K562 (cell line): Measurements from ENCODE around the gene DHDH. TPM values are rescaled to one million over a fixed set of nuclear protein-coding genes. Genes with fewer than 3 reads are reported as not detected.

Source experiments
- CHAMP1 ChIP-seq: fragments of 450-650 bp; IDR thresholded peaks from 2 replicates; pipeline ENCODE4 v1.6.1; 2016; ENCODE audit warnings: mild to moderate bottlenecking
- E2F1 ChIP-seq: sonication (generic); formaldehyde crosslinking; IDR thresholded peaks from 2 replicates; pipeline ENCODE4 v1.8.1; 2023; ENCODE audit warnings: mild to moderate bottlenecking, missing genetic modification reagents, moderate library complexity
- ELF1 ChIP-seq: fragments of 200-800 bp; sonication (Bioruptor generic); IDR thresholded peaks from 2 replicates; pipeline ENCODE4 v1.6.1; 2016; ENCODE audit warnings: missing genetic modification characterization, missing compliant biosample characterization
- FIP1L1 ChIP-seq: fragments of 200-400 bp; formaldehyde crosslinking; IDR thresholded peaks from 2 replicates; pipeline ENCODE4 v1.6.1; 2018; ENCODE audit warnings: mild to moderate bottlenecking, low read depth, low read length; ENCODE audit not compliant: poor library complexity, severe bottlenecking
- PKNOX1 ChIP-seq: fragments of 450-650 bp; IDR thresholded peaks from 2 replicates; pipeline ENCODE4 v1.6.1; 2016
- POLR2H ChIP-seq: IDR thresholded peaks from 2 replicates; pipeline ENCODE4 v1.6.1; 2016; ENCODE audit warnings: missing genetic modification characterization, low read depth, mild to moderate bottlenecking, control low read depth, missing compliant biosample characterization, moderate library complexity
- SIX5 ChIP-seq, 2 experiments: IDR thresholded peaks; 2 replicates each; pipeline ENCODE4 v1.6.1; 2011; ENCODE audit warnings: low read length in 2 of 2, borderline replicate concordance in 1 of 2, low read depth in 1 of 2, mild to moderate bottlenecking in 1 of 2, moderate library complexity in 1 of 2; ENCODE audit not compliant: insufficient read depth in 1 of 2
- ZBTB11 ChIP-seq, 3 experiments: fragments of 200-800 bp in 1 of 3; fragments of 250-450 bp in 1 of 3; fragments of 450-650 bp in 1 of 3; sonication (Bioruptor Pico) in 1 of 3; sonication (Bioruptor generic) in 1 of 3; formaldehyde crosslinking in 1 of 3; IDR thresholded peaks; 2 replicates each; pipeline versions ENCODE4 v1.6.1 to v1.8.0; 2016 to 2022; ENCODE audit warnings: mild to moderate bottlenecking in 2 of 3, missing genetic modification characterization in 2 of 3, missing compliant biosample characterization in 1 of 3, moderate library complexity in 1 of 3
- ZNF143 ChIP-seq: sonication (generic); formaldehyde crosslinking; IDR thresholded peaks from 2 replicates; pipeline ENCODE4 v1.9.0; 2022; ENCODE audit warnings: mild to moderate bottlenecking, missing genetic modification reagents
- ZNF586 ChIP-seq: fragments of 450-650 bp; formaldehyde crosslinking; conservative IDR thresholded peaks from 2 replicates; pipeline ENCODE4 v1.4.0; 2020; ENCODE audit warnings: mild to moderate bottlenecking, moderate library complexity
- ZNF592 ChIP-seq: fragments of 450-650 bp; IDR thresholded peaks from 2 replicates; pipeline ENCODE4 v1.6.1; 2017; ENCODE audit warnings: antibody characterized with exemption, mild to moderate bottlenecking
- polyA plus RNA-seq, 8 experiments: library from polyadenylated mRNA; depleted of rRNA in 4 of 8; stranded (reverse) in 5 of 8; unstranded in 3 of 8; fragments of >200 nt; fragmentation: Nextera tagmentation in 2 of 8; fragmentation: Illumina TruSeq in 1 of 8; extraction: Ambion mirVana in 2 of 8; extraction: Trizol in 1 of 8; gene quantifications; 2 replicates each; pipeline versions ENCODE4 v1.2.1 to v1.2.3, GENCODE V29; 2011 to 2014; ENCODE audit warnings: inconsistent platforms in 1 of 8, missing spikeins in 1 of 8
- total RNA-seq, 7 experiments: library from RNA; depleted of rRNA in 6 of 7; stranded (reverse); fragments of >200 nt in 6 of 7; fragmentation: Illumina TruSeq in 2 of 7; extraction: Trizol in 2 of 7; gene quantifications; 2 replicates each; pipeline versions ENCODE4 v1.2.1 to v1.2.3, GENCODE V29; 2011 to 2021; ENCODE audit warnings: low replicate concordance in 1 of 7

Gene DHDH
- total and polyA plus RNA-seq, 9 of the 15 experiments (the other 6 are each of a cell fraction or from before 2014, with no cell fraction given) = 0.37 to 1.9 (median 0.87) TPM

GRCh38 chr19:48913114-48913889 is 20.2 kb upstream of the DHDH start (continued):
- TF ChIP-seq ELF1 (tag) (no peak), POLR2H (tag) (no peak), ZNF586 (CRISPR knock-in tag) (no peak), SIX5 (IDR thresholded peaks at IDR 0.05; ENCODE audit: borderline replicate concordance in 1 of 2, insufficient read depth in 1 of 2, low read depth in 1 of 2, low read length in 2 of 2) (peak; percentile 91 to 97), ZBTB11 (CRISPR knock-in tag; IDR thresholded peaks at IDR 0.05) (peak in 1 of 3 experiments; percentile 38; a peak in 1 of 6 replicates), ZNF592 (peak; percentile 65; the same call in 1 of the 2 replicates), CHAMP1 (no peak), FIP1L1 (no peak), ZNF143 (CRISPR knock-in tag) (peak; percentile 93), PKNOX1 (no peak), E2F1 (no peak)
